ENCODE measurements around the gene PIAS1.

Gene PIAS1

GRCh38 chr15:68034719-68035293 lies 19.3 kb upstream of the PIAS1 start:
- TF ChIP-seq CTCF (IDR thresholded peaks at IDR 0.05; ENCODE audit: control insufficient read depth, extremely low read depth, insufficient read depth): no peak

GRCh38 chr15:68038246-68038645 lies 15.9 kb upstream of the PIAS1 start:
- no peak overlapping the region for H3K4me3 ChIP-seq (ENCODE audit: low read depth, low read length)
- DNase-seq (ENCODE audit: low read depth): no peak
- TF ChIP-seq CTCF (IDR thresholded peaks at IDR 0.05; ENCODE audit: control insufficient read depth, extremely low read depth, insufficient read depth): no peak

More at GRCh38 chr15:68034719-68035293, 19.3 kb upstream of the PIAS1 start:
- no peak overlapping the region for H3K4me3 ChIP-seq (ENCODE audit: low read depth, low read length)
- no peak for DNase-seq (ENCODE audit: low read depth)

- no peak overlapping the region for H3K4me3 ChIP-seq (ENCODE audit: low read depth, low read length)
- TF ChIP-seq CTCF (IDR thresholded peaks at IDR 0.05; ENCODE audit: control insufficient read depth, extremely low read depth, insufficient read depth): no peak
- DNase-seq (ENCODE audit: low read depth): no peak
Observed at GRCh38 chr15:68040144-68040543, 14.0 kb upstream of the PIAS1 start.

GRCh38 chr15:68042156-68042854 lies 11.8 kb upstream of the PIAS1 start:
- peak; percentile 68 for DNase-seq (ENCODE audit: low read depth)
- no peak for TF ChIP-seq CTCF (IDR thresholded peaks at IDR 0.05; ENCODE audit: control insufficient read depth, extremely low read depth, insufficient read depth)
- H3K4me3 ChIP-seq (ENCODE audit: low read depth, low read length): peak overlapping the region; percentile 15

GRCh38 chr15:68042855-68043222 lies 11.3 kb upstream of the PIAS1 start:
- DNase-seq (ENCODE audit: low read depth): no peak
- no peak for TF ChIP-seq CTCF (IDR thresholded peaks at IDR 0.05; ENCODE audit: control insufficient read depth, extremely low read depth, insufficient read depth)
- peak overlapping the region; percentile 15 for H3K4me3 ChIP-seq (ENCODE audit: low read depth, low read length)

- no peak overlapping the region for H3K4me3 ChIP-seq (ENCODE audit: low read depth, low read length)
- DNase-seq (ENCODE audit: low read depth): no peak
- no peak for TF ChIP-seq CTCF (IDR thresholded peaks at IDR 0.05; ENCODE audit: control insufficient read depth, extremely low read depth, insufficient read depth)
Observed at GRCh38 chr15:68045289-68046265, 8.5 kb upstream of the PIAS1 start.

All from LNCaP clone FGC (cell line).